Measurements from ENCODE around the gene KMT2E.

The KMT2E gene

GRCh38 chr7:105015390-105015965 lies 1.5 kb downstream of the KMT2E start:
- Histone ChIP-seq H3K4me2 (ENCODE audit: low read length, poor library complexity, severe bottlenecking) (peak overlapping the region; percentile 50), H3K27ac (ENCODE audit: low read length, poor library complexity, severe bottlenecking) (peak overlapping the region; percentile 89), H3K9ac (ENCODE audit: low read length) (peak overlapping the region; percentile 100), H3K36me3 (ENCODE audit: control insufficient read depth in 1 of 2, insufficient read depth in 2 of 2, low read depth in 1 of 2, low read length in 2 of 2) (peaks cover 0 to 6% of the 10 kb centered on the region in 2 experiments), H3K79me1 (replicated peaks; ENCODE audit: low read length, poor library complexity, severe bottlenecking) (no peaks in the 10 kb centered on the region), H2BK5ac (ENCODE audit: low read depth, low read length, poor library complexity, severe bottlenecking) (peak overlapping the region; percentile 79), H2BK120ac (ENCODE audit: low read depth, low read length) (peak overlapping the region; percentile 15), H3K4me3 (ENCODE audit: insufficient read depth in 1 of 2, low read depth in 1 of 2, low read length in 2 of 2) (peak overlapping the region; percentile 98 to 99), H2BK15ac (ENCODE audit: low read depth, poor library complexity, severe bottlenecking) (no peak overlapping the region), H2AFZ (ENCODE audit: low read depth, low read length) (no peak overlapping the region), H4K8ac (ENCODE audit: low read length) (no peak overlapping the region), H2AK5ac (ENCODE audit: low read length, severe bottlenecking) (peak overlapping the region; percentile 89), H3K18ac (ENCODE audit: low read depth in 1 of 2, low read length in 2 of 2) (peak overlapping the region; percentile 75 to 100), H3K14ac (ENCODE audit: low read length in 2 of 2) (peak overlapping the region in 1 of 2 experiments; percentile 57), H4K91ac (ENCODE audit: low read length) (no peak overlapping the region), H3K27me3 (ENCODE audit: control insufficient read depth in 1 of 2, insufficient read depth in 1 of 2, low read length in 2 of 2) (no peaks in the 10 kb centered on the region), H2BK12ac (ENCODE audit: low read length in 2 of 2) (no peak overlapping the region), H3K9me3 (ENCODE audit: control insufficient read depth, low read length) (no peaks in the 10 kb centered on the region), H3K23ac (ENCODE audit: low read length in 2 of 2) (no peak overlapping the region), H3K4me1 (ENCODE audit: control insufficient read depth, insufficient read depth, low read depth, low read length) (no peaks in the 10 kb centered on the region), H3K4ac (ENCODE audit: low read depth in 1 of 2, low read length in 2 of 2) (peak overlapping the region; percentile 75 to 97)
- WGBS = 0% methylated on average over 5 of the region's 10 CpGs
- DNase-seq = peak; percentile 60

- Histone ChIP-seq H3K18ac (ENCODE audit: low read depth in 1 of 2, low read length in 2 of 2) (no peak overlapping the region), H3K14ac (ENCODE audit: low read length in 2 of 2) (no peak overlapping the region), H3K4ac (ENCODE audit: low read depth in 1 of 2, low read length in 2 of 2) (no peak overlapping the region), H3K4me3 (ENCODE audit: insufficient read depth in 1 of 2, low read depth in 1 of 2, low read length in 2 of 2) (peak overlapping the region; percentile 47 to 98), H2BK5ac (ENCODE audit: low read depth, low read length, poor library complexity, severe bottlenecking) (no peak overlapping the region), H3K23ac (ENCODE audit: low read length in 2 of 2) (no peak overlapping the region), H3K9ac (ENCODE audit: low read length) (peak overlapping the region; percentile 100), H2AFZ (ENCODE audit: low read depth, low read length) (no peak overlapping the region), H3K36me3 (ENCODE audit: control insufficient read depth in 1 of 2, insufficient read depth in 2 of 2, low read depth in 1 of 2, low read length in 2 of 2) (no peaks in the 10 kb centered on the region), H3K79me1 (replicated peaks; ENCODE audit: low read length, poor library complexity, severe bottlenecking) (no peaks in the 10 kb centered on the region), H4K8ac (ENCODE audit: low read length) (no peak overlapping the region), H2BK12ac (ENCODE audit: low read length in 2 of 2) (no peak overlapping the region), H2BK15ac (ENCODE audit: low read depth, poor library complexity, severe bottlenecking) (no peak overlapping the region), H4K91ac (ENCODE audit: low read length) (no peak overlapping the region), H3K27ac (ENCODE audit: low read length, poor library complexity, severe bottlenecking) (peak overlapping the region; percentile 17), H3K4me2 (ENCODE audit: low read length, poor library complexity, severe bottlenecking) (peak overlapping the region; percentile 50), H2BK120ac (ENCODE audit: low read depth, low read length) (no peak overlapping the region), H3K9me3 (ENCODE audit: control insufficient read depth, low read length) (no peaks in the 10 kb centered on the region), H2AK5ac (ENCODE audit: low read length, severe bottlenecking) (no peak overlapping the region), H3K27me3 (ENCODE audit: control insufficient read depth in 1 of 2, insufficient read depth in 1 of 2, low read length in 2 of 2) (no peaks in the 10 kb centered on the region), H3K4me1 (ENCODE audit: control insufficient read depth, insufficient read depth, low read depth, low read length) (no peaks in the 10 kb centered on the region)
- WGBS = 56% methylated on average over 1 of the region's 3 CpGs
- no peak for DNase-seq
Observed at GRCh38 chr7:105016068-105016708, 2.2 kb downstream of the KMT2E start.

GRCh38 chr7:105016709-105017656 lies 3.0 kb downstream of the KMT2E start:
- H3K4me3 ChIP-seq (ENCODE audit: insufficient read depth in 1 of 2, low read depth in 1 of 2, low read length in 2 of 2) = peak overlapping the region in 1 of 2 experiments; percentile 98
- no peak overlapping the region for H3K14ac ChIP-seq (ENCODE audit: low read length in 2 of 2)
- no peak overlapping the region for H4K91ac ChIP-seq (ENCODE audit: low read length)
- no peak overlapping the region for H3K18ac ChIP-seq (ENCODE audit: low read depth in 1 of 2, low read length in 2 of 2)
- no peak overlapping the region for H2BK120ac ChIP-seq (ENCODE audit: low read depth, low read length)
- no peak overlapping the region for H2BK12ac ChIP-seq (ENCODE audit: low read length in 2 of 2)
- no peak overlapping the region for H3K4ac ChIP-seq (ENCODE audit: low read depth in 1 of 2, low read length in 2 of 2)
- no peak overlapping the region for H2BK15ac ChIP-seq (ENCODE audit: low read depth, poor library complexity, severe bottlenecking)
- no peak overlapping the region for H3K23ac ChIP-seq (ENCODE audit: low read length in 2 of 2)
- H2AK5ac ChIP-seq (ENCODE audit: low read length, severe bottlenecking) = no peak overlapping the region
- H3K9me3 ChIP-seq (ENCODE audit: control insufficient read depth, low read length) = no peaks in the 10 kb centered on the region
- H3K4me1 ChIP-seq (ENCODE audit: control insufficient read depth, insufficient read depth, low read depth, low read length) = no peaks in the 10 kb centered on the region
- H3K9ac ChIP-seq (ENCODE audit: low read length) = peak overlapping the region; percentile 100
- H2AFZ ChIP-seq (ENCODE audit: low read depth, low read length) = no peak overlapping the region
- H3K36me3 ChIP-seq (ENCODE audit: control insufficient read depth in 1 of 2, insufficient read depth in 2 of 2, low read depth in 1 of 2, low read length in 2 of 2) = no peaks in the 10 kb centered on the region
- DNase-seq = no peak
- no peak overlapping the region for H4K8ac ChIP-seq (ENCODE audit: low read length)
- H3K27ac ChIP-seq (ENCODE audit: low read length, poor library complexity, severe bottlenecking) = peak overlapping the region; percentile 17
- WGBS = 68% methylated on average over 3 of the region's 5 CpGs
- peak overlapping the region; percentile 50 for H3K4me2 ChIP-seq (ENCODE audit: low read length, poor library complexity, severe bottlenecking)
- no peak overlapping the region for H2BK5ac ChIP-seq (ENCODE audit: low read depth, low read length, poor library complexity, severe bottlenecking)
- H3K79me1 ChIP-seq (replicated peaks; ENCODE audit: low read length, poor library complexity, severe bottlenecking) = no peaks in the 10 kb centered on the region
- H3K27me3 ChIP-seq (ENCODE audit: control insufficient read depth in 1 of 2, insufficient read depth in 1 of 2, low read length in 2 of 2) = no peaks in the 10 kb centered on the region

Data from mesenchymal stem cell (in vitro differentiated cells and primary cell).